Fibroblast of lung (primary cell): ENCODE results near the gene PRKAR1B.

Experiments
- CTCF ChIP-seq, 2 donors: IDR thresholded peaks in 1 of 2; conservative IDR thresholded peaks in 1 of 2; 1 replicate in 1 of 2; 2 replicates in 1 of 2; pipeline ENCODE4 v1.5.1; 2011 to 2012; ENCODE audit warnings: low read length in 2 of 2, control low read depth in 1 of 2, inconsistent platforms in 1 of 2, low read depth in 1 of 2, mild to moderate bottlenecking in 1 of 2
- EZH2 ChIP-seq: IDR thresholded peaks from 2 replicates; pipeline ENCODE4 v1.5.1; 2012; ENCODE audit warnings: low read length, control low read depth, mild to moderate bottlenecking; ENCODE audit errors: missing control alignments

DNA sequence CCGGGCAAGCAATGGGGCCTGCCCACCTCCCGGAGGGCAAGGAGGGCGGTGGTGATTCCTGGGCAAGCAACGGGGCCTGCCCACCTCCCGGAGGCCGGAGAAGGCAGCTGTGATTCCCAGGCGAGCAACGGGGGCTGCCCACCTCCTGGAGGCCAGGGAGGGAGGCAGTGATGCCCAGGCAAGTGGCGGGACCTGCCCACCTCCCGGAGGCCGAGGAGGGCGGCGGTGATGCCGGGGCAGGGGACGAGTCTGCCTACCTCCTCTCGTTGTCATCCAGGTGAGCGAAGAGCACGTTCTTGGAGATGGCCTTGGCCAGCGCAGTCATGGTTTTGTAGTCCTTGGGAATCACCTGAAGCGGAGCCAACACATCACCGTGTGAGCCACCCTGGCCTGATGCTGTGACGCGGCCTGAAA is 50.1 kb downstream of the PRKAR1B start:
- TF ChIP-seq CTCF (conservative IDR thresholded peaks at IDR 0.05 in 1 of 2, IDR thresholded peaks at IDR 0.05 in 1 of 2; ENCODE audit: low read depth in 1 of 2, low read length in 2 of 2) (no peak), EZH2 (no peak)
